Measurements from ENCODE around the gene HCN4. TPM values are rescaled to one million over a fixed set of nuclear protein-coding genes. Genes with fewer than 3 reads are reported as not detected.

Gene HCN4
- total and polyA plus RNA-seq, 2 of the 8 experiments (the other 6 are each of a cell fraction or from before 2014, with no cell fraction given), result 3.7 to 8.5 TPM

- no peak for TF ChIP-seq RFX5 (IDR thresholded peaks at IDR 0.05; ENCODE audit: borderline replicate concordance, low read depth, low read length)
- TF ChIP-seq FOSL1 (IDR thresholded peaks at IDR 0.05; ENCODE audit: insufficient read depth, low read depth, low read length), result no peak
- TF ChIP-seq KDM1A (IDR thresholded peaks at IDR 0.05; ENCODE audit: borderline replicate concordance, low read length), result no peak
- no peak for TF ChIP-seq BACH1 (IDR thresholded peaks at IDR 0.05; ENCODE audit: low read length)
- no peak for TF ChIP-seq NRF1 (IDR thresholded peaks at IDR 0.05; ENCODE audit: low read depth, low read length)
- no peak for TF ChIP-seq USF2 (IDR thresholded peaks at IDR 0.05; ENCODE audit: low read length)
- TF ChIP-seq CREB1 (IDR thresholded peaks at IDR 0.05), result no peak
- TF ChIP-seq TAF7 (optimal IDR thresholded peaks at IDR 0.05; ENCODE audit: borderline replicate concordance, low read depth, low read length), result no peak
- no peak for TF ChIP-seq SUZ12 (IDR thresholded peaks at IDR 0.05; ENCODE audit: low read length)
- TF ChIP-seq POLR2A (IDR thresholded peaks at IDR 0.05; ENCODE audit: control extremely low read depth in 1 of 2, low read depth in 2 of 2, low read length in 2 of 2), result no peak
- Histone ChIP-seq H3K4me2 (ENCODE audit: insufficient read depth in 1 of 2, low read depth in 2 of 2, low read length in 2 of 2) (no peak overlapping the region), H3K36me3 (ENCODE audit: control insufficient read depth in 2 of 4, insufficient read depth in 4 of 4, low read length in 3 of 4) (peaks cover 16 to 40% (median 30%) of the 10 kb centered on the region in 4 experiments), H2BK20ac (ENCODE audit: low read length) (no peak overlapping the region), H3K9me3 (ENCODE audit: insufficient read depth in 2 of 2, low read depth in 1 of 2, low read length in 1 of 2) (no peaks in the 10 kb centered on the region), H3K9ac (replicated peaks in 1 of 4; ENCODE audit: extremely low read depth in 1 of 4, low read depth in 3 of 4, low read length in 3 of 4) (no peak overlapping the region), H2AFZ (ENCODE audit: low read length) (no peak overlapping the region), H3K4me3 (ENCODE audit: extremely low read depth in 1 of 4, insufficient read depth in 2 of 4, low read depth in 3 of 4, low read length in 4 of 4) (no peak overlapping the region), H3K27ac (ENCODE audit: low read depth, low read length) (no peak overlapping the region), H3K79me2 (ENCODE audit: control insufficient read depth in 1 of 2, insufficient read depth in 2 of 2, low read length in 2 of 2) (no peaks in the 10 kb centered on the region), H3K27me3 (replicated peaks in 1 of 4; ENCODE audit: control insufficient read depth in 3 of 4, extremely low read depth in 1 of 4, insufficient read depth in 3 of 4, low read length in 3 of 4) (no peaks in the 10 kb centered on the region), H3K23me2 (ENCODE audit: low read depth, low read length) (no peaks in the 10 kb centered on the region), H3K14ac (ENCODE audit: insufficient read length) (no peak overlapping the region), H3K56ac (replicated peaks; ENCODE audit: insufficient read length, low read depth, low read length) (no peak overlapping the region), H2BK120ac (replicated peaks; ENCODE audit: low read depth, low read length) (no peak overlapping the region), H4K8ac (ENCODE audit: extremely low read depth, insufficient read depth, low read length) (no peak overlapping the region), H3K18ac (ENCODE audit: extremely low read depth, low read length) (no peak overlapping the region), H4K91ac (replicated peaks; ENCODE audit: insufficient read length, low read length) (no peak overlapping the region), H4K5ac (ENCODE audit: insufficient read length, low read depth, low read length) (no peak overlapping the region), H3K23ac (ENCODE audit: insufficient read length) (no peak overlapping the region), H2BK15ac (ENCODE audit: low read length) (no peak overlapping the region), H2AK5ac (ENCODE audit: low read depth, low read length) (no peak overlapping the region), H4K20me1 (replicated peaks in 1 of 2; ENCODE audit: control insufficient read depth in 1 of 2, insufficient read depth in 2 of 2, low read length in 2 of 2) (no peaks in the 10 kb centered on the region), H3K79me1 (ENCODE audit: low read depth, low read length) (no peaks in the 10 kb centered on the region), H3K4me1 (replicated peaks in 1 of 4; ENCODE audit: control insufficient read depth in 3 of 4, insufficient read depth in 4 of 4, low read length in 3 of 4) (no peaks in the 10 kb centered on the region), H2BK5ac (ENCODE audit: low read depth, low read length) (no peak overlapping the region), H2BK12ac (ENCODE audit: low read depth, low read length) (no peak overlapping the region), H3K4ac (replicated peaks; ENCODE audit: insufficient read length, low read depth, low read length) (no peak overlapping the region)
- DNase-seq (ENCODE audit: low read depth in 1 of 2, low spot score in 2 of 2) (no peak), FAIRE-seq (no peak)
- 90% methylated on average over 2 of the region's 2 CpGs; no CpG with 5 or more reads in 1 of the 2 experiments for WGBS, 2 experiments (ENCODE audit: extremely low coverage in 1 of 2, insufficient coverage in 1 of 2, insufficient read length in 1 of 2, insufficient replicate concordance in 2 of 2, low coverage in 1 of 2, low lambda C conversion rate in 2 of 2, missing lambda C conversion rate in 1 of 2)
- POLR2A ChIA-PET (ENCODE audit: partially characterized antibody), result no interaction called here
- CTCF ChIA-PET (ENCODE audit: partially characterized antibody), result interaction anchor here (0.6 to 1.0 kb wide), 2 partner anchors 13 to 526 kb away, joined by 3 to 5 read pairs; no protein-coding TSS in a partner anchor
These were observed 82.4 kb downstream of the HCN4 start for GRCh38 chr15:73286311-73286710.
